Neutrophil (primary cell): ENCODE data around the gene BZW2.

Source experiments
- H3K27ac ChIP-seq: fragments of 200-600 bp; sonication (generic); 2 replicates; pipeline ENCODE4 v1.5.1; 2016; ENCODE audit warnings: mild to moderate bottlenecking, moderate library complexity
- H3K27me3 ChIP-seq: fragments of 200-600 bp; sonication (generic); 2 replicates; pipeline ENCODE4 v1.6.0; 2016; ENCODE audit warnings: mild to moderate bottlenecking
- H3K36me3 ChIP-seq: fragments of 200-600 bp; sonication (generic); 2 replicates; pipeline ENCODE4 v1.5.1; 2017
- H3K4me1 ChIP-seq, 2 experiments: fragments of 200-600 bp in 1 of 2; sonication (generic) in 1 of 2; 1 replicate in 1 of 2; 2 replicates in 1 of 2; pipeline versions ENCODE4 v1.5.1 to v1.6.1; 2013 to 2016; ENCODE audit warnings: low read depth in 1 of 2, low read length in 1 of 2, mild to moderate bottlenecking in 1 of 2, moderate library complexity in 1 of 2; ENCODE audit not compliant: control insufficient read depth in 1 of 2, insufficient read depth in 1 of 2
- H3K4me3 ChIP-seq, 2 experiments: fragments of 200-600 bp in 1 of 2; sonication (generic) in 1 of 2; 1 replicate in 1 of 2; 2 replicates in 1 of 2; pipeline ENCODE4 v1.5.1; 2013 to 2016; ENCODE audit warnings: low read depth in 1 of 2, low read length in 1 of 2, mild to moderate bottlenecking in 1 of 2, moderate library complexity in 1 of 2
- H3K9me3 ChIP-seq: fragments of 200-600 bp; sonication (generic); 2 replicates; pipeline ENCODE4 v1.5.1; 2016
- CTCF ChIP-seq: fragments of 200-600 bp; sonication (generic); IDR thresholded peaks from 2 replicates; pipeline ENCODE4 v1.5.1; 2016; ENCODE audit warnings: antibody characterized with exemption

The BZW2 gene

GRCh38 chr7:16634271-16634738 lies 11.7 kb upstream of the BZW2 start:
- Histone ChIP-seq H3K36me3 (no peaks in the 10 kb centered on the region), H3K27ac (peak overlapping the region; percentile 21), H3K4me3 (no peak overlapping the region), H3K27me3 (no peaks in the 10 kb centered on the region), H3K9me3 (no peaks in the 10 kb centered on the region), H3K4me1 (peaks cover 13 to 18% of the 10 kb centered on the region in 2 experiments)
- TF ChIP-seq CTCF: no peak

- Histone ChIP-seq H3K27me3 (no peaks in the 10 kb centered on the region), H3K36me3 (no peaks in the 10 kb centered on the region), H3K4me1 (peaks cover 13 to 18% of the 10 kb centered on the region in 2 experiments), H3K27ac (no peak overlapping the region), H3K4me3 (no peak overlapping the region), H3K9me3 (no peaks in the 10 kb centered on the region)
- no peak for TF ChIP-seq CTCF
Observed at GRCh38 chr7:16636555-16637101, 9.4 kb upstream of the BZW2 start.

- Histone ChIP-seq H3K36me3 (no peaks in the 10 kb centered on the region), H3K27me3 (no peaks in the 10 kb centered on the region), H3K4me3 (no peak overlapping the region), H3K27ac (no peak overlapping the region), H3K4me1 (peaks cover 13 to 18% of the 10 kb centered on the region in 2 experiments), H3K9me3 (no peaks in the 10 kb centered on the region)
- no peak for TF ChIP-seq CTCF
Observed at GRCh38 chr7:16637379-16637778, 8.6 kb upstream of the BZW2 start.

GRCh38 chr7:16638282-16639280 lies 7.4 kb upstream of the BZW2 start:
- TF ChIP-seq CTCF: no peak
- Histone ChIP-seq H3K36me3 (no peaks in the 10 kb centered on the region), H3K9me3 (no peaks in the 10 kb centered on the region), H3K4me1 (peaks cover 13 to 18% of the 10 kb centered on the region in 2 experiments), H3K27ac (no peak overlapping the region), H3K4me3 (no peak overlapping the region), H3K27me3 (no peaks in the 10 kb centered on the region)

GRCh38 chr7:16644157-16644556 lies 1.8 kb upstream of the BZW2 start:
- H3K36me3 ChIP-seq: no peaks in the 10 kb centered on the region
- peaks cover 20 to 23% of the 10 kb centered on the region in 2 experiments for H3K4me1 ChIP-seq
- no peak overlapping the region for H3K27ac ChIP-seq
- no peak for TF ChIP-seq CTCF
- H3K4me3 ChIP-seq: peak overlapping the region; percentile 86 to 98
- H3K27me3 ChIP-seq: peaks cover 10% of the 10 kb centered on the region
- H3K9me3 ChIP-seq: no peaks in the 10 kb centered on the region
